Esophagus squamous epithelium (tissue), 4 donors: ENCODE measurements around the gene MAGEF1.

Experiments used
- POLR2A ChIP-seq, 4 donors: fragments of 450-650 bp; IDR thresholded peaks; one replicate each; pipeline ENCODE4 v1.6.1; 2017; ENCODE audit warnings: antibody characterized with exemption in 4 of 4, mild to moderate bottlenecking in 4 of 4, moderate library complexity in 3 of 4
- TF ChIP-seq, protein P1 (sequence below), 6 experiments: fragments of 450-650 bp in 4 of 6; fragments of 200-600 bp in 2 of 6; sonication (generic) in 2 of 6; IDR thresholded peaks; one replicate each; pipeline ENCODE4 v1.5.1; 2016 to 2019; ENCODE audit warnings: antibody characterized with exemption in 6 of 6, mild to moderate bottlenecking in 4 of 6, moderate library complexity in 4 of 6

DNA sequence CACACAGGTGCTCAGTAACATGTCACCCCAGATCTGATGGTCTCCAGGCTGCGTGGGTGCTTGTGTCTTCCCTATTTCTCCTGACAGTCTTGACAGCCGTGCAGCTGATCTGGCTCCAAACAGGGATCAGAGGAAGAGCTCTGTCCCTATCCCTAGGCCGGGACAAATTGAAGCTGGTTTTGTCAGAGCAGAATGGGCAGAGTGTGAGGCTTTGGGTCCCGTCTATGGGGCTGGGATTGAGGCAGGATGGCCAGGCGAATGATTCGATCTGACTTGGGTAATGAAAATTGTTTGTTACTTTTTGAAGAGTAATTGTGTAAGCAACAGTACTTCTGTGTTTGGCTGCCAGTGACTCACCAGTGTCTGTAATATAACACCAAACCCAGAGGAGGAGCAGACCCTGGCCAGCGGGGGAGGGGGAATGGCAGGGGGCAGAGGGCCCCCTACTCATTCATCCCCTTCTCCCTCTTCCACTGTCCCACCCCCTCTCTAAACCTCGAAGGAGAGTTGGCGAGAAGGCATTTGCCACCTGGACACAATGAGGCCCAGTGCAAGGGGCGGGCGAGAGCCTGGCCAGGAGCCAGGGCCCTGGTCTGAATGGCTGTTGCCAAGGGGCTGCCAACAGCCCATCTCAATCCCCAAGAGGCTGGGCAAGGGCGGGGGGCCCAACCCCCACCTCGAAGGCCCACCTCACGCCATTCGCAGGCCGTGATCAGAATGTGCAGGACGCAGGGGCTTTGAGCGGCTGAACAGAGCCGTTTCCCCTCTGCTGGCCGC lies 4.9 kb upstream of the MAGEF1 start:
- TF ChIP-seq, protein P1, sequence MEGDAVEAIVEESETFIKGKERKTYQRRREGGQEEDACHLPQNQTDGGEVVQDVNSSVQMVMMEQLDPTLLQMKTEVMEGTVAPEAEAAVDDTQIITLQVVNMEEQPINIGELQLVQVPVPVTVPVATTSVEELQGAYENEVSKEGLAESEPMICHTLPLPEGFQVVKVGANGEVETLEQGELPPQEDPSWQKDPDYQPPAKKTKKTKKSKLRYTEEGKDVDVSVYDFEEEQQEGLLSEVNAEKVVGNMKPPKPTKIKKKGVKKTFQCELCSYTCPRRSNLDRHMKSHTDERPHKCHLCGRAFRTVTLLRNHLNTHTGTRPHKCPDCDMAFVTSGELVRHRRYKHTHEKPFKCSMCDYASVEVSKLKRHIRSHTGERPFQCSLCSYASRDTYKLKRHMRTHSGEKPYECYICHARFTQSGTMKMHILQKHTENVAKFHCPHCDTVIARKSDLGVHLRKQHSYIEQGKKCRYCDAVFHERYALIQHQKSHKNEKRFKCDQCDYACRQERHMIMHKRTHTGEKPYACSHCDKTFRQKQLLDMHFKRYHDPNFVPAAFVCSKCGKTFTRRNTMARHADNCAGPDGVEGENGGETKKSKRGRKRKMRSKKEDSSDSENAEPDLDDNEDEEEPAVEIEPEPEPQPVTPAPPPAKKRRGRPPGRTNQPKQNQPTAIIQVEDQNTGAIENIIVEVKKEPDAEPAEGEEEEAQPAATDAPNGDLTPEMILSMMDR (IDR thresholded peaks at IDR 0.05) = no peak
- TF ChIP-seq POLR2A (IDR thresholded peaks at IDR 0.05) = no peak
